HEK293T (cell line): Measurements from ENCODE around the gene GATAD2B.

Experiments used
- CTCF ChIA-PET: fragments of 350-600 bp; formaldehyde crosslinking; extraction: SDS; loops from one replicate; lab custom pipeline; 2021; ENCODE audit warnings: antibody characterized with exemption, inconsistent platforms; lab: Yijun Ruan, JAX
- POLR2A ChIA-PET: fragments of 350-600 bp; formaldehyde crosslinking; extraction: SDS; loops from one replicate; lab custom pipeline; 2020; ENCODE audit warnings: antibody characterized with exemption, inconsistent platforms; lab: Yijun Ruan, JAX
- DNase-seq: peaks from one replicate; pipeline ENCODE4 v3.0.0; 2012; ENCODE audit warnings: mixed read lengths; ENCODE audit errors: extremely low spot score
- ARNT ChIP-seq: fragments of 450-650 bp; IDR thresholded peaks from 2 replicates; pipeline ENCODE4 v1.6.1; 2017; ENCODE audit warnings: mild to moderate bottlenecking
- BHLHE40 ChIP-seq: fragments of 450-650 bp; IDR thresholded peaks from 2 replicates; pipeline ENCODE4 v1.6.1; 2016; ENCODE audit warnings: mild to moderate bottlenecking, moderate library complexity, borderline replicate concordance
- CTBP1 ChIP-seq: fragments of 450-650 bp; IDR thresholded peaks from 2 replicates; pipeline ENCODE4 v1.6.1; 2016; ENCODE audit warnings: borderline replicate concordance
- ELF4 ChIP-seq: fragments of 450-650 bp; IDR thresholded peaks from 2 replicates; pipeline ENCODE4 v1.6.1; 2017; ENCODE audit warnings: antibody characterized with exemption
- FOXA1 ChIP-seq: fragments of 450-650 bp; IDR thresholded peaks from 2 replicates; pipeline ENCODE4 v1.6.1; 2016; ENCODE audit warnings: mild to moderate bottlenecking
- FOXK2 ChIP-seq: fragments of 450-650 bp; IDR thresholded peaks from 2 replicates; pipeline ENCODE4 v1.6.1; 2016; ENCODE audit warnings: mild to moderate bottlenecking
- FOXM1 ChIP-seq: fragments of 450-650 bp; IDR thresholded peaks from 2 replicates; pipeline ENCODE4 v1.6.1; 2017; ENCODE audit warnings: mild to moderate bottlenecking, borderline replicate concordance
- HDGF ChIP-seq: fragments of 450-650 bp; IDR thresholded peaks from 2 replicates; pipeline ENCODE4 v1.6.1; 2017; ENCODE audit warnings: antibody characterized with exemption, borderline replicate concordance
- L3MBTL2 ChIP-seq: fragments of 450-650 bp; conservative IDR thresholded peaks from 2 replicates; pipeline ENCODE4 v1.6.1; 2016; ENCODE audit warnings: mild to moderate bottlenecking
- LEF1 ChIP-seq: fragments of 450-650 bp; IDR thresholded peaks from 2 replicates; pipeline ENCODE4 v1.6.1; 2017; ENCODE audit warnings: mild to moderate bottlenecking, borderline replicate concordance
- NFRKB ChIP-seq: fragments of 450-650 bp; IDR thresholded peaks from 2 replicates; pipeline ENCODE4 v1.6.1; 2016; ENCODE audit warnings: mild to moderate bottlenecking, moderate library complexity
- SP1 ChIP-seq: fragments of 450-650 bp; IDR thresholded peaks from 2 replicates; pipeline ENCODE4 v1.6.1; 2017
- SUZ12 ChIP-seq: fragments of 450-650 bp; IDR thresholded peaks from 2 replicates; pipeline ENCODE4 v1.6.1; 2016; ENCODE audit warnings: mild to moderate bottlenecking
- TARDBP ChIP-seq: fragments of 450-650 bp; IDR thresholded peaks from 2 replicates; pipeline ENCODE4 v1.6.1; 2016
- ZNF384 ChIP-seq: fragments of 450-650 bp; IDR thresholded peaks from 2 replicates; pipeline ENCODE4 v1.6.1; 2016
- TF ChIP-seq, protein P1 (sequence below): fragments of 450-650 bp; IDR thresholded peaks from 2 replicates; pipeline ENCODE4 v1.6.1; 2016

The GATAD2B gene

DNA sequence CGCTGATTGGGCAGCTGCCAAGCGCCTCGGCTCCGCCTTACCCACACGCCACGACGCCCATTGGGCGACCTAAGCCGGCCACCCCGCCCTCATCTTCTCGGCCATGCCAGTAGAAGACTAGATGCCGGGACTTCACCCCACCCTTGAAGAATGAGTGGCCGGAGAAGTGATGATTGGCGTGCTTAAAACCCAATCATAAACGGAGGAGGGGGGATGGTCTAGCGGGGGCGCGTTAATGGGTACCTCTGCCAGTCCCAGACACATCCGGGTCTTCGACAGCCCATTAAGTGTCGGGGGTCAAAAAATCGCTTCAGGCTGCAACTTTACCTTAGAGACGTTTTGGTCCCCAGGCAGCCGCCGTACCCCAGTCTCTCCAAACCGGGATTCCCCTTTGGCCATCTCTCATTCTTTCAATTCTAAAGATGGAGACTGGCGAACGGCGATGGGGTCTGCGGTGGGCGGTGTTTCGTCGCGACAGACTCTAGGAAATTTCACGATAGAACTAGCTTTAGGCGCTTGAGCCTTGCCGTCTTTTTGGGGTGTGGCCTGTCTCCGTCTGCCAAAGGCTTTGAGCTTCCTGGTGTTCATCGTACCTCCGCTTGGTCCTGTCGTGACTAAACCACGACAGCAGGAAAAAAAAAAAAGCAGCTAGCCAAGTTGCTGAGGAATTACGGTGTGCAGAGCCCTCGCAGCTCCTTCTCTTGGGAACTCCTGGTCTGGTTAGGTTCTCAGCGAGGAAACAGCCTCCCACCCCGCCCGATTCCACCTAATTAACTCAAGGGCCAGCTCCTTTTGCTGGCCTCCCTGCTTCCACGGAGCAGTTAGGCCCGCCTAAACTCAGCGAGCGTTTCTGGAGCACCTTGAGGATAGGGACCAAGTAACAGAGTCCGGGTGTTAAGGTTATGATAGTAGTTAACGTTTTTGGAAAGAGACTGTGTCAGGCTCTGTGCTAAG lies at the start of gene GATAD2B:
Gene GATAD2B (minus strand): TSS at position 1 of the 954 bp plus-strand sequence. CDS start 94,625 bp downstream, outside the sequence.
- DNase-seq: peak; percentile 99
- ChIA-PET POLR2A (interaction anchor here (0.6 to 5.4 kb wide), 25 partner anchors 10 to 147 kb away, joined by 3 to 45 read pairs (median 6); partner anchors contain the start of genes CREB3L4, CRTC2, DENND4B and JTB), CTCF (interaction anchor here (0.5 to 1.5 kb wide), 7 partner anchors 23 to 124 kb away, joined by 3 to 5 read pairs (median 3); partner anchors contain the start of genes DENND4B, JTB and RAB13)
- TF ChIP-seq TARDBP (no peak), ZNF384 (peak; percentile 93), L3MBTL2 (peak; percentile 82)
- TF ChIP-seq, protein P1, sequence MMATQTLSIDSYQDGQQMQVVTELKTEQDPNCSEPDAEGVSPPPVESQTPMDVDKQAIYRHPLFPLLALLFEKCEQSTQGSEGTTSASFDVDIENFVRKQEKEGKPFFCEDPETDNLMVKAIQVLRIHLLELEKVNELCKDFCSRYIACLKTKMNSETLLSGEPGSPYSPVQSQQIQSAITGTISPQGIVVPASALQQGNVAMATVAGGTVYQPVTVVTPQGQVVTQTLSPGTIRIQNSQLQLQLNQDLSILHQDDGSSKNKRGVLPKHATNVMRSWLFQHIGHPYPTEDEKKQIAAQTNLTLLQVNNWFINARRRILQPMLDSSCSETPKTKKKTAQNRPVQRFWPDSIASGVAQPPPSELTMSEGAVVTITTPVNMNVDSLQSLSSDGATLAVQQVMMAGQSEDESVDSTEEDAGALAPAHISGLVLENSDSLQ: peak; percentile 100

DNA sequence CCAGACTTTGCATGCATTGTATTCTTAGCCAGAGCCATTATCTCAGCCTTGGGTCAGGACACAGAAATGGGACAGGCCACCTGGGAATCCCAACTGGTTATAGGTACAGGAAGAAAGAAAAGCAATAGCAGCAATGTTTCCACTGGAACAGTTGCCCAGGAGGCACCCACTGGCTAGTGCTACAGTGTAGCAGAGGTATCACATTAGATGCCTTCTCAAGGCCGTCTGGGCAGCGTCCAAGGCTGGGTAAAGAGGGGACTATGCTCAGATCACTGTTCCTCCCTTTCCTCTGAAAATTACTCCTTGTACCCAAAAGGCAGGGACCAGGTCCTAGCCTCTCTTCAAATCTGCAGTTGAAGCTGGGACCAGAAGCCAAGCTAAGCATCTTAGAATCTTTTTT lies 47.6 kb upstream of the GATAD2B start:
- DNase-seq: no peak
- TF ChIP-seq NFRKB (no peak), ARNT (no peak), FOXK2 (no peak), L3MBTL2 (no peak), SUZ12 (no peak), HDGF (no peak), SP1 (no peak), LEF1 (no peak), CTBP1 (no peak), BHLHE40 (no peak), FOXA1 (no peak)
- TF ChIP-seq, protein P1: no peak
- POLR2A ChIA-PET: interaction anchor here (1.2 kb wide), 1 partner anchor 20 kb away, joined by 4 read pairs; the partner anchor contains the start of gene RPS27
- CTCF ChIA-PET: no interaction called here

DNA sequence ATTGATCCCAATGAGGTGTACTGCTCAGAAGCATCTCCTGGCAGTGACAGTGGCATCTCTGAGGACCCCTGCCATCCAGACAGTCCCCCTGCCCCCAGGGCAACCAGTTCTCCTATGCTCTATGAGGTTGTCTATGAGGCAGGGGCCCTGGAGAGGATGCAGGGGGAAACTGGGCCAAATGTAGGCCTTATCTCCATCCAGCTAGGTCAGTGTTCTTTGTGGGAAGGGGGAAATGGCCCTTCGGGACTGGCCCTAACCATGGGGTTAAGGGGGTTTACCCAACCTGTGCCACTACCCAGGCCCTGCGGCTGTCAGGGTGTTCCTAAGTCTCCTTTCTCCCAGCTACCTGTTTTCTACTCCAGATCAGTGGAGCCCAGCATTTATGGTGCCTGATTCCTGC lies 46.2 kb upstream of the GATAD2B start:
- ChIA-PET POLR2A (interaction anchor here (2.7 to 4.8 kb wide), 6 partner anchors 8 to 47 kb away, joined by 14 to 165 read pairs (median 58); partner anchors contain the start of genes CRTC2, GATAD2B, JTB and RAB13), CTCF (interaction anchor here (2.5 kb wide), 1 partner anchor 18 kb away, joined by 14 read pairs; the partner anchor contains the start of gene RAB13)
- no peak for DNase-seq
- TF ChIP-seq LEF1: no peak
- no peak for TF ChIP-seq HDGF
- TF ChIP-seq ARNT: no peak
- no peak for TF ChIP-seq FOXM1
- TF ChIP-seq BHLHE40: no peak
- no peak for TF ChIP-seq ELF4
- TF ChIP-seq, protein P1: no peak
- no peak for TF ChIP-seq TARDBP
- TF ChIP-seq NFRKB: no peak
- no peak for TF ChIP-seq SP1
- TF ChIP-seq SUZ12: no peak
- no peak for TF ChIP-seq CTBP1
- TF ChIP-seq FOXK2: no peak
- TF ChIP-seq L3MBTL2: no peak
- no peak for TF ChIP-seq FOXA1
- no peak for TF ChIP-seq ZNF384

DNA sequence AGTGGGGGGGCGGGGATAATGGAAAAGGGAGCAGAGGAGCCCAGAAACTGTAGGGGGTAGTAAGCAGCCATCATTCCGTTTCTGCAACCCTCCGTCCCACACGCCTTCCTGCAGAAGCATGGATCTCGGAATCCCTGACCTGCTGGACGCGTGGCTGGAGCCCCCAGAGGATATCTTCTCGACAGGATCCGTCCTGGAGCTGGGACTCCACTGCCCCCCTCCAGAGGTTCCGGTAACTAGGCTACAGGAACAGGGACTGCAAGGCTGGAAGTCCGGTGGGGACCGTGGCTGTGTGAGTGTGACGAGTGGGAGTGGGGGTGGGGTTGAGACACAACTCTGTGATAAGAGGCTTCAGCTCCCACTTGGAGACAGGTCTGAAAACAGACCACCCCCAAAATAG lies 45.6 kb upstream of the GATAD2B start:
- POLR2A ChIA-PET: interaction anchor here (1.4 to 4.8 kb wide), 9 partner anchors 8 to 205 kb away, joined by 3 to 165 read pairs (median 45); partner anchors contain the start of genes CRTC2, GATAD2B, JTB and RAB13
- TF ChIP-seq BHLHE40 (no peak), FOXM1 (no peak), SP1 (no peak)
- DNase-seq: no peak
- CTCF ChIA-PET: interaction anchor here (0.6 to 2.5 kb wide), 5 partner anchors 9 to 358 kb away, joined by 3 to 14 read pairs (median 3); partner anchors contain the start of genes CRTC2, JTB and RAB13

DNA sequence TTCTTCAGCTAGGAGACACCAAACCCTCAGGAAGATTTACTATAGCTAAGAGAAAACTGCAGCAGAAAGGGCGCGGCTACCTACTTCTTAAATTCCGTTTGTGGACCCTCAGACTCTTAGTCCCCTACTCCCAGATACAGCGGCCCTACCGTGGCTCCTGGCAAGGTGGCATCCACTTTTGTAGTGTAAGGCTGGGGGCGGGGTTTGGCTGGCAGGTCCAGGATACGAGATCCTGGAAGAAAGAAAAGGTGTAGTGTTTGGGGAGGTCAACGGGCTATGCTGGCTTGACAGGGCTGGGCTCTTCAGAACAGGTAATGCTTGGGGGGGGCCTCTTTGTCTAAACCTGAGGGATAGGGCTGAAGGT lies 45.2 kb upstream of the GATAD2B start:
- TF ChIP-seq TARDBP (no peak), ZNF384 (no peak)
- ChIA-PET CTCF (interaction anchor here (0.6 to 2.5 kb wide), 6 partner anchors 9 to 358 kb away, joined by 3 to 14 read pairs (median 4); partner anchors contain the start of genes CRTC2, JTB and RAB13), POLR2A (interaction anchor here (1.0 to 4.8 kb wide), 25 partner anchors 9 to 470 kb away, joined by 3 to 165 read pairs (median 5); partner anchors contain the start of genes CHTOP, CRTC2, DENND4B and GATAD2B)
- DNase-seq: no peak
